B cell (primary cell): ENCODE data around the gene PUDP. TPM values are rescaled to one million over a fixed set of nuclear protein-coding genes. Genes with fewer than 3 reads are reported as not detected.

Experiments
- ATAC-seq: fragments of 200-7000 bp; cut with Tn5 transposase; one replicate; pipeline ENCODE4 v1.10.0; 2021; ENCODE audit warnings: low read depth, mild to moderate bottlenecking, moderate number of reproducible peaks, moderate library complexity
- CTCF ChIA-PET: fragments of 350-600 bp; sonication (Branson Sonifier 250); formaldehyde crosslinking; loops from one replicate; lab custom pipeline; 2021; ENCODE audit warnings: antibody characterized with exemption, inconsistent platforms; lab: Charles Lee
- POLR2A ChIA-PET: fragments of 350-600 bp; sonication (Branson Sonifier 250); formaldehyde crosslinking; loops from one replicate; lab custom pipeline; 2021; ENCODE audit warnings: antibody characterized with exemption; lab: Charles Lee
- DNase-seq: peaks from one replicate; pipeline ENCODE4 v3.0.0; 2013
- H2AFZ ChIP-seq: 2 replicates; pipeline ENCODE4 v1.6.1; 2012; ENCODE audit warnings: mild to moderate bottlenecking, low read depth, low read length; ENCODE audit not compliant: insufficient read depth, poor library complexity, severe bottlenecking
- H3K27ac ChIP-seq, 2 donors: 1 replicate in 1 of 2; 2 replicates in 1 of 2; pipeline ENCODE4 v1.5.1; 2012 to 2013; ENCODE audit warnings: low read length in 2 of 2, mild to moderate bottlenecking in 2 of 2, moderate library complexity in 1 of 2
- H3K27me3 ChIP-seq, 4 experiments: fragments of 200-600 bp in 1 of 4; sonication (generic) in 1 of 4; replicated peaks in 1 of 4; 1 replicate in 2 of 4; 2 replicates in 2 of 4; pipeline versions ENCODE4 v1.6.1 to v1.7.0; 2013 to 2016; ENCODE audit warnings: low read length in 3 of 4, mild to moderate bottlenecking in 2 of 4, mixed read lengths in 1 of 4, moderate library complexity in 1 of 4; ENCODE audit not compliant: insufficient read depth in 4 of 4, control insufficient read depth in 3 of 4; ENCODE audit errors: control extremely low read depth in 1 of 4
- H3K36me3 ChIP-seq, 2 experiments: replicated peaks in 1 of 2; 1 replicate in 1 of 2; 2 replicates in 1 of 2; pipeline versions ENCODE4 v1.6.1 to v1.7.1; 2013; ENCODE audit warnings: low read length in 1 of 2; ENCODE audit not compliant: insufficient read depth in 2 of 2, control insufficient read depth in 1 of 2; ENCODE audit errors: control extremely low read depth in 1 of 2, extremely low read depth in 1 of 2
- H3K4me1 ChIP-seq, 2 donors: fragments of 200-600 bp in 1 of 2; sonication (generic) in 1 of 2; 1 replicate in 1 of 2; 2 replicates in 1 of 2; pipeline versions ENCODE4 v1.5.1 to v1.6.1; 2013 to 2017; ENCODE audit warnings: low read length in 2 of 2; ENCODE audit not compliant: control insufficient read depth in 2 of 2, insufficient read depth in 2 of 2
- H3K4me2 ChIP-seq: replicated peaks from 2 replicates; pipeline ENCODE3; 2012; ENCODE audit warnings: mild to moderate bottlenecking, low read depth, low read length; ENCODE audit not compliant: poor library complexity, severe bottlenecking
- H3K4me3 ChIP-seq, 5 experiments: fragments of 200-600 bp in 1 of 5; sonication (generic) in 1 of 5; 1 replicate in 3 of 5; 2 replicates in 2 of 5; pipeline versions ENCODE4 v1.5.1 to v1.7.0; 2011 to 2016; ENCODE audit warnings: low read length in 4 of 5, mild to moderate bottlenecking in 4 of 5, low read depth in 2 of 5, control low read depth in 1 of 5, moderate library complexity in 1 of 5; ENCODE audit not compliant: insufficient read depth in 1 of 5; ENCODE audit errors: control extremely low read depth in 1 of 5, extremely low read depth in 1 of 5
- H3K79me2 ChIP-seq: fragments of 200-600 bp; sonication (generic); one replicate; pipeline ENCODE4 v1.6.0; 2016; ENCODE audit warnings: low read length; ENCODE audit not compliant: control insufficient read depth, insufficient read depth
- H3K9ac ChIP-seq: fragments of 200-600 bp; sonication (generic); 2 replicates; pipeline ENCODE4 v1.6.1; 2017; ENCODE audit warnings: mild to moderate bottlenecking, low read length, moderate library complexity
- H3K9me3 ChIP-seq, 3 donors: one replicate each; pipeline versions ENCODE4 v1.6.1 to v1.7.1; 2013; ENCODE audit warnings: low read length in 2 of 3; ENCODE audit not compliant: control insufficient read depth in 2 of 3, insufficient read depth in 1 of 3; ENCODE audit errors: control extremely low read depth in 1 of 3
- H4K20me1 ChIP-seq: 2 replicates; pipeline ENCODE4 v1.6.0; 2012; ENCODE audit warnings: mild to moderate bottlenecking, low read length; ENCODE audit not compliant: insufficient read depth, control insufficient read depth, poor library complexity, severe bottlenecking
- H3K27ac Mint-ChIP-seq: one replicate; pipeline ENCODE4 v1.8.0; 2021; ENCODE audit warnings: mixed read lengths
- H3K27me3 Mint-ChIP-seq: one replicate; pipeline ENCODE4 v1.8.0; 2021; ENCODE audit warnings: mixed read lengths
- H3K4me1 Mint-ChIP-seq: one replicate; pipeline ENCODE4 v1.8.0; 2021; ENCODE audit warnings: mixed read lengths
- H3K4me3 Mint-ChIP-seq: one replicate; pipeline ENCODE4 v1.8.0; 2021; ENCODE audit warnings: mixed read lengths
- H3K9me3 Mint-ChIP-seq: one replicate; pipeline ENCODE4 v1.8.0; 2022; ENCODE audit warnings: mixed read lengths; ENCODE audit not compliant: insufficient read depth
- CTCF ChIP-seq: fragments of 200-600 bp; IDR thresholded peaks from one replicate; pipeline ENCODE4 v1.8.0; 2022; ENCODE audit warnings: antibody characterized with exemption, mild to moderate bottlenecking
- EZH2 ChIP-seq: IDR thresholded peaks from 2 replicates; pipeline ENCODE4 v1.6.1; 2012; ENCODE audit warnings: borderline replicate concordance, low read depth, mild to moderate bottlenecking, moderate library complexity, low read length; ENCODE audit not compliant: insufficient read depth, poor library complexity, severe bottlenecking
- WGBS: methylation state at CpG from one replicate; pipeline ENCODE4 v1.1.5; 2013; ENCODE audit warnings: missing lambda C conversion rate; ENCODE audit not compliant: insufficient coverage; 5-methylcytosine and 5-hydroxymethylcytosine counted together
- intact Hi-C: fragments of 100-400 bp; cut with micrococcal nuclease; formaldehyde crosslinking; loops from one replicate; pipeline ENCODE4 v1.10.0; 2022
- polyA plus RNA-seq: library from polyadenylated mRNA; depleted of rRNA; stranded (reverse); fragments of >200 nt; gene quantifications from 2 replicates; pipeline ENCODE4 v1.2.3, GENCODE V29; 2012
- total RNA-seq, 2 donors: library from RNA; stranded (reverse); fragments of 120-200 nt in 1 of 2; gene quantifications; 1 replicate in 1 of 2; 2 replicates in 1 of 2; pipeline versions ENCODE4 v1.2.3 to v1.2.4, GENCODE V29; 2013 to 2022

The PUDP gene
- total and polyA plus RNA-seq, 2 donors (not counting 1 experiment from before 2014, with no cell fraction given): 12.8 to 14.1 TPM

DNA sequence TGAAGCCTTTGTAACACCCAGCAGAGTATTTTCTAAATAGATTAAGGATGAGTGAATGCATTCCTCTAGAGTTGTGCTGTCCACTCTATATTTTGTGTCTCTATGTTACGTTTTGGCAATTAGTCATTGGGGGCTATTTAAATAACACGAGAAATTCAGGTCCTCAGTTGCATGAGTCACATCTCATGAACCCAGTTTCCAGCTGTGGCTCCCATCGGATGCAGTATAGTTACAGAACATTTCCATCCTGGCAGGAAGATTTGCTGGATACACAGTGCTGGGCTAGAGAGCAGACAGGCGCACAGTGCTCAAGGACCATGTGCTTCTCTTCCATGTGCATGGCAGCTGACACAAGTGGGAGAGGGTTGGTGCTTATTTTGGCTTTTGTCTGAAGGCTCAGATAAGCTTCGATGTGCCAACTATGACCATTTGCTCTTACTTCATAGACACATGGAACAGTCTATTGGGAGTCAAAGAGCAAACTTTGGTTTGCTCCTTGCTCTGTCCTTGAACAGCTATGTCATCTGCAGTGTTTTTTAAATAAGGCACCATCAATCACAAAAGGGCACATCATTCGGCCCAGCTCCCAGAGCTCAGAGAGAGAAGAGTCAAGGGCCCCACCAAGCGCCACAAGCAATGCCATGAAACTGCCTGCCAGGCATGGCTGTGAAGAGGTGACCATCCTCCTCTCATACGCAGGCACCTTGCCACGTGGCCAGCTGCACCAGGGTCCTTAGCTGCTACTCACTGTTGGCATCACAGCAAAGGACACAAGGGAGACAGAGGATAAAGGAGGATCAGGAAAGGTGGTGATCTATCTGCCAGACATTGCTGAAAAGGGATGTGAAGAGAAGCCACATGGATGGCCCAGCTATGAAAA, 8.5 kb downstream of the PUDP start:
- no peak overlapping the region for H3K9ac ChIP-seq
- CTCF ChIA-PET: no interaction called here
- H3K4me3 Mint-ChIP-seq: no peak overlapping the region
- H3K36me3 ChIP-seq: no peaks in the 10 kb centered on the region
- H3K27me3 ChIP-seq: no peaks in the 10 kb centered on the region
- H3K9me3 Mint-ChIP-seq: no peaks in the 10 kb centered on the region
- H3K79me2 ChIP-seq: peaks cover 91% of the 10 kb centered on the region
- H3K4me2 ChIP-seq: no peak overlapping the region
- no peak overlapping the region for H2AFZ ChIP-seq
- no peaks in the 10 kb centered on the region for H3K27me3 Mint-ChIP-seq
- peaks cover 21% of the 10 kb centered on the region for H3K4me1 Mint-ChIP-seq
- no peak overlapping the region for H3K4me3 ChIP-seq
- peaks cover 25% of the 10 kb centered on the region for H4K20me1 ChIP-seq
- H3K4me1 ChIP-seq: no peaks in the 10 kb centered on the region
- 91% methylated on average over 4 of the region's 9 CpGs for WGBS
- H3K27ac ChIP-seq: no peak overlapping the region
- ATAC-seq (no peak), DNase-seq (no peak)
- POLR2A ChIA-PET: no interaction called here
- intact Hi-C loops: loop anchor here (10.0 kb wide), 1 partner anchor 785 kb away; the partner anchor contains the start of gene PNPLA4
- TF ChIP-seq CTCF: no peak
- no peak for TF ChIP-seq EZH2
- no peaks in the 10 kb centered on the region for H3K9me3 ChIP-seq
- H3K27ac Mint-ChIP-seq: no peak overlapping the region

DNA sequence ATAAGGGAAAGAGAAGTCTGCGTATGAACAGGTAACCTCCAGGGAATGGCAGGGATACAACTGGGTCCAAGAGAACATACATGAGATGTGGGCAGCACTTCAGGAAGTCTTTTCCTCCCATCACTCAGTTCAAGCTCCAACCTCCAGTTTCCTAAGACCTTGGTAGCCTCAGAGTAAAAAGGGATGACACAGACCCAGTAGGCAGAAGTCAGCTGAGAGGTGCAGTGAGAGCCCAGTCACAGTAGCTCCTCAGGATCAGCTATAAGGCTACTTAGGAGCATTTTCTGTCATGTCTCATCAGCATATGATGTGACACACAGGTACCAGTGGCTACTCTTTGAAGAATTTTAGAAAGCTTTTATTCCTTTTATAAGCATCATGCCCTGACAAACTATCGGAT, 13.0 kb downstream of the PUDP start:
- TF ChIP-seq CTCF: no peak
- TF ChIP-seq EZH2: no peak
- peaks cover 36% of the 10 kb centered on the region for H3K4me1 Mint-ChIP-seq
- Histone ChIP-seq H4K20me1 (peaks cover 54% of the 10 kb centered on the region), H3K4me1 (peaks cover 9 to 10% of the 10 kb centered on the region in 2 donors), H3K9me3 (no peaks in the 10 kb centered on the region), H3K4me2 (no peak overlapping the region), H3K36me3 (no peaks in the 10 kb centered on the region), H3K9ac (no peak overlapping the region), H3K27me3 (no peaks in the 10 kb centered on the region), H3K27ac (no peak overlapping the region), H3K79me2 (peaks cover 92% of the 10 kb centered on the region), H3K4me3 (no peak overlapping the region), H2AFZ (no peak overlapping the region)
- DNase-seq (no peak), ATAC-seq (no peak)
- CTCF ChIA-PET: no interaction called here
- H3K9me3 Mint-ChIP-seq: no peaks in the 10 kb centered on the region
- no peak overlapping the region for H3K4me3 Mint-ChIP-seq
- H3K27me3 Mint-ChIP-seq: no peaks in the 10 kb centered on the region
- intact Hi-C loops: no loop called here
- POLR2A ChIA-PET: no interaction called here
- H3K27ac Mint-ChIP-seq: no peak overlapping the region
- no CpG with 5 or more reads among the region's 2 CpGs for WGBS
